Small intestine (tissue), 7 donors: ENCODE measurements around the gene CEP63. TPM values are rescaled to one million over a fixed set of nuclear protein-coding genes. Genes with fewer than 3 reads are reported as not detected.

ENCODE experiments used
- DNase-seq, 2 donors: peaks; one replicate each; pipeline versions ENCODE4 v3.0.0 to v3.0.0-alpha.2; 2013
- FAIRE-seq: peaks from 2 replicates; lab custom pipeline; 2012; peaks lifted over from hg19 to GRCh38; lab: Jason Lieb, UNC
- H3K27ac ChIP-seq, 3 donors: one replicate each; pipeline ENCODE4 v1.5.1; 2013; ENCODE audit warnings: low read length in 2 of 3, mild to moderate bottlenecking in 2 of 3, control low read depth in 1 of 3, inconsistent platforms in 1 of 3, low read depth in 1 of 3, moderate library complexity in 1 of 3
- H3K27me3 ChIP-seq, 3 donors: one replicate each; pipeline ENCODE4 v1.6.1; 2013; ENCODE audit warnings: low read length in 3 of 3, inconsistent platforms in 1 of 3; ENCODE audit not compliant: control insufficient read depth in 3 of 3, insufficient read depth in 3 of 3
- H3K36me3 ChIP-seq, 3 donors: one replicate each; pipeline ENCODE4 v1.6.1; 2013; ENCODE audit warnings: low read length in 3 of 3, inconsistent platforms in 1 of 3, low read depth in 1 of 3, mild to moderate bottlenecking in 1 of 3, moderate library complexity in 1 of 3; ENCODE audit not compliant: control insufficient read depth in 3 of 3, insufficient read depth in 2 of 3
- H3K4me1 ChIP-seq, 3 donors: one replicate each; pipeline ENCODE4 v1.6.1; 2013; ENCODE audit warnings: low read length in 2 of 3, inconsistent platforms in 1 of 3, low read depth in 1 of 3, mild to moderate bottlenecking in 1 of 3, moderate library complexity in 1 of 3; ENCODE audit not compliant: control insufficient read depth in 3 of 3, insufficient read depth in 2 of 3
- H3K4me3 ChIP-seq, 3 donors: one replicate each; pipeline ENCODE4 v1.5.1; 2013; ENCODE audit warnings: low read length in 3 of 3, control low read depth in 1 of 3, inconsistent platforms in 1 of 3, low read depth in 1 of 3, mild to moderate bottlenecking in 1 of 3, moderate library complexity in 1 of 3
- H3K9me3 ChIP-seq, 2 donors: one replicate each; pipeline ENCODE4 v1.6.1; 2013; ENCODE audit warnings: low read depth in 1 of 2, low read length in 1 of 2; ENCODE audit not compliant: control insufficient read depth in 2 of 2, insufficient read depth in 1 of 2
- WGBS, 3 donors: extraction: QIAGEN DNeasy Blood & Tissue Kit; methylation state at CpG; one replicate each; pipeline ENCODE4 v1.1.7; 2013; 5-methylcytosine and 5-hydroxymethylcytosine counted together
- polyA plus RNA-seq, 4 donors: library from polyadenylated mRNA; stranded (reverse) in 3 of 4; unstranded in 1 of 4; fragments of 200-250 nt in 3 of 4; fragments of 120-200 nt in 1 of 4; gene quantifications; one replicate each; pipeline versions ENCODE4 v1.2.1 to v1.2.3, GENCODE V29; 2013
- donor health status: healthy with polysubstance abuse.
- donor health status: control.
- donor health status: control.
- donor health status: Bipolar disorder and iron deficiency.
- donor health status: healthy.

Gene CEP63
- polyA plus RNA-seq, 4 donors, result 10.3 to 27.0 (median 13.9) TPM

- FAIRE-seq, result no peak
Measured at GRCh38 chr3:134598763-134599545, 113.1 kb downstream of the CEP63 start.

GRCh38 chr3:134600206-134600605 lies 114.3 kb downstream of the CEP63 start:
- Histone ChIP-seq H3K4me1 (peaks cover 0 to 9% (median 0%) of the 10 kb centered on the region in 3 donors), H3K4me3 (no peak overlapping the region), H3K27ac (no peak overlapping the region), H3K27me3 (peaks cover 0 to 3% (median 2%) of the 10 kb centered on the region in 3 donors), H3K36me3 (peaks cover 0 to 2% (median 0%) of the 10 kb centered on the region in 3 donors), H3K9me3 (no peaks in the 10 kb centered on the region)
- WGBS, 3 donors, result 28 to 33% (median 31%) methylated on average over 1 of the region's 1 CpG
- no peak for DNase-seq
- no peak for FAIRE-seq

More at GRCh38 chr3:134598763-134599545, 113.1 kb downstream of the CEP63 start:
- Histone ChIP-seq H3K27me3 (peaks cover 0 to 7% (median 2%) of the 10 kb centered on the region in 3 donors), H3K4me1 (peaks cover 0 to 9% (median 0%) of the 10 kb centered on the region in 3 donors), H3K4me3 (no peak overlapping the region), H3K36me3 (no peaks in the 10 kb centered on the region), H3K9me3 (no peaks in the 10 kb centered on the region), H3K27ac (no peak overlapping the region)
- WGBS, 3 donors, result 78 to 85% (median 85%) methylated on average over 10 of the region's 10 CpGs
- DNase-seq, result no peak

GRCh38 chr3:134600685-134601463 lies 115.0 kb downstream of the CEP63 start:
- H3K36me3 ChIP-seq, result peaks cover 0 to 2% (median 0%) of the 10 kb centered on the region in 3 donors
- peaks cover 0 to 9% (median 0%) of the 10 kb centered on the region in 3 donors for H3K4me1 ChIP-seq
- no peak overlapping the region for H3K4me3 ChIP-seq
- no peaks in the 10 kb centered on the region for H3K9me3 ChIP-seq
- DNase-seq (peak; percentile 56 to 68), FAIRE-seq (no peak)
- 14 to 18% (median 14%) methylated on average over 31 of the region's 31 CpGs for WGBS, 3 donors
- H3K27ac ChIP-seq, result no peak overlapping the region
- peaks cover 0 to 3% (median 2%) of the 10 kb centered on the region in 3 donors for H3K27me3 ChIP-seq

GRCh38 chr3:134601539-134602439 lies 115.9 kb downstream of the CEP63 start:
- H3K27ac ChIP-seq, result no peak overlapping the region
- peaks cover 0 to 4% (median 0%) of the 10 kb centered on the region in 3 donors for H3K36me3 ChIP-seq
- FAIRE-seq, result no peak
- 61 to 68% (median 63%) methylated on average over 19 of the region's 19 CpGs for WGBS, 3 donors
- H3K9me3 ChIP-seq, result no peaks in the 10 kb centered on the region
- peaks cover 0 to 3% (median under 1%) of the 10 kb centered on the region in 3 donors for H3K27me3 ChIP-seq
- peak in 1 of 2 donors; percentile 75 for DNase-seq
- no peak overlapping the region for H3K4me3 ChIP-seq
- H3K4me1 ChIP-seq, result peaks cover 0 to 9% (median 0%) of the 10 kb centered on the region in 3 donors

- H3K4me3 ChIP-seq, result no peak overlapping the region
- no peak overlapping the region for H3K27ac ChIP-seq
- peaks cover 0 to 4% (median 0%) of the 10 kb centered on the region in 3 donors for H3K36me3 ChIP-seq
- H3K27me3 ChIP-seq, result peaks cover 0 to 2% (median 0%) of the 10 kb centered on the region in 3 donors
- no peak for DNase-seq
- FAIRE-seq, result no peak
- no peaks in the 10 kb centered on the region for H3K9me3 ChIP-seq
- H3K4me1 ChIP-seq, result peaks cover 0 to 9% (median 0%) of the 10 kb centered on the region in 3 donors
- WGBS, 3 donors, result 74 to 87% (median 84%) methylated on average over 5 to 6 of the region's 6 CpGs
Measured at GRCh38 chr3:134602440-134602814, 116.6 kb downstream of the CEP63 start.

GRCh38 chr3:134603480-134603879 lies 117.6 kb downstream of the CEP63 start:
- peaks cover 0 to 9% (median 0%) of the 10 kb centered on the region in 3 donors for H3K4me1 ChIP-seq
- no peaks in the 10 kb centered on the region for H3K27me3 ChIP-seq
- 61 to 68% (median 63%) methylated on average over 4 of the region's 4 CpGs for WGBS, 3 donors
- H3K9me3 ChIP-seq, result no peaks in the 10 kb centered on the region
- FAIRE-seq (no peak), DNase-seq (no peak)
- H3K27ac ChIP-seq, result no peak overlapping the region
- no peak overlapping the region for H3K4me3 ChIP-seq
- H3K36me3 ChIP-seq, result peaks cover 0 to 8% (median 0%) of the 10 kb centered on the region in 3 donors

GRCh38 chr3:134603956-134604355 lies 118.1 kb downstream of the CEP63 start:
- peaks cover 0 to 8% (median 0%) of the 10 kb centered on the region in 3 donors for H3K36me3 ChIP-seq
- H3K4me3 ChIP-seq, result no peak overlapping the region
- 89 to 92% (median 90%) methylated on average over 13 of the region's 13 CpGs for WGBS, 3 donors
- no peak overlapping the region for H3K27ac ChIP-seq
- FAIRE-seq, result no peak
- no peaks in the 10 kb centered on the region for H3K9me3 ChIP-seq
- H3K27me3 ChIP-seq, result no peaks in the 10 kb centered on the region
- no peak for DNase-seq
- H3K4me1 ChIP-seq, result peaks cover 0 to 9% (median 0%) of the 10 kb centered on the region in 3 donors
